Stimulated activated CD4-positive, alpha-beta T cell treated with anti-CD3 and anti-CD28 coated beads, Interleukin-12 subunit alpha, Interleukin-12 subunit beta, amount 100 ng/mL, for 4 hours (primary cell): ENCODE results near the gene TTC36.
A peak's percentile ranks its signal among the peaks of the same experiment; 100 is the strongest.
"Not testable (repeated sequence)": the region's sequence is repeated elsewhere in the genome, so short reads cannot be mapped to it uniquely, and the experiment has no call there.

Experiments
- DNase-seq: peaks from one replicate; pipeline ENCODE4 v3.0.0-alpha.2; 2020

Gene TTC36

GRCh38 chr11:118532852-118533768 is 5.8 kb downstream of the TTC36 start:
- no peak for DNase-seq

GRCh38 chr11:118533769-118534729 is 6.8 kb downstream of the TTC36 start:
- no peak for DNase-seq

- DNase-seq = no peak
Measured at GRCh38 chr11:118535261-118535660, 8.0 kb downstream of the TTC36 start.

- no peak for DNase-seq
Measured at GRCh38 chr11:118536726-118537125, 9.5 kb downstream of the TTC36 start.

GRCh38 chr11:118537409-118537980 is 10.2 kb downstream of the TTC36 start:
- no peak for DNase-seq

GRCh38 chr11:118544010-118544646 is 16.9 kb downstream of the TTC36 start:
- DNase-seq = no peak

- DNase-seq = no peak
Measured at GRCh38 chr11:118544647-118545010, 17.4 kb downstream of the TTC36 start.

- no peak for DNase-seq
Measured at GRCh38 chr11:118545533-118545932, 18.3 kb downstream of the TTC36 start.

- DNase-seq = no peak
Measured at GRCh38 chr11:118547132-118547531, 19.9 kb downstream of the TTC36 start.

- no peak for DNase-seq
Measured at GRCh38 chr11:118552341-118552740, 25.1 kb downstream of the TTC36 start.

- no peak for DNase-seq
Measured at GRCh38 chr11:118560806-118561205, 33.5 kb downstream of the TTC36 start.

- no peak for DNase-seq
Measured at GRCh38 chr11:118565051-118565450, 37.8 kb downstream of the TTC36 start.

- DNase-seq = no peak
Measured at GRCh38 chr11:118569670-118570069, 42.4 kb downstream of the TTC36 start.

- DNase-seq = no peak
Measured at GRCh38 chr11:118570787-118571186, 43.5 kb downstream of the TTC36 start.

- DNase-seq = not testable (repeated sequence)
Measured at GRCh38 chr11:118571701-118572060, 44.4 kb downstream of the TTC36 start.

- DNase-seq = peak; percentile 68
Measured at GRCh38 chr11:118572061-118572980, 45.0 kb downstream of the TTC36 start, which contains the start of gene ARCN1. TSS of gene ARCN1 (plus strand) at chr11:118572409. CDS start at chr11:118572548, 139 bp downstream.

- DNase-seq = no peak
Measured at GRCh38 chr11:118572981-118573550, 45.8 kb downstream of the TTC36 start.

- DNase-seq = no peak
Measured at GRCh38 chr11:118574636-118575035, 47.4 kb downstream of the TTC36 start.

- not testable (repeated sequence) for DNase-seq
Measured at GRCh38 chr11:118577995-118578394, 50.7 kb downstream of the TTC36 start.
